HG02571 (cell line): ENCODE measurements around the gene INCENP.

Experiments
- ATAC-seq: cut with Tn5 transposase; IDR thresholded peaks from one replicate; pipeline ENCODE4 v1.9.1; 2021; ENCODE audit warnings: mild to moderate bottlenecking, moderate library complexity; ENCODE audit not compliant: unreplicated experiment

The INCENP gene

GRCh38 chr11:62140304-62141110 is 16.7 kb downstream of the INCENP start:
- no peak for ATAC-seq

GRCh38 chr11:62141111-62142042 is 17.6 kb downstream of the INCENP start:
- ATAC-seq = no peak

- ATAC-seq = no peak
Measured at GRCh38 chr11:62142043-62142375, 18.2 kb downstream of the INCENP start.

- ATAC-seq = no peak
Measured at GRCh38 chr11:62142921-62143320, 19.1 kb downstream of the INCENP start.

GRCh38 chr11:62143727-62144126 is 19.9 kb downstream of the INCENP start:
- no peak for ATAC-seq

- ATAC-seq = no peak
Measured at GRCh38 chr11:62144641-62145255, 20.9 kb downstream of the INCENP start.

- ATAC-seq = no peak
Measured at GRCh38 chr11:62145261-62145871, 21.6 kb downstream of the INCENP start.

GRCh38 chr11:62146476-62147200 is 22.8 kb downstream of the INCENP start:
- no peak for ATAC-seq

GRCh38 chr11:62147545-62147944 is 23.7 kb downstream of the INCENP start:
- no peak for ATAC-seq

- ATAC-seq = no peak
Measured at GRCh38 chr11:62148271-62148980, 24.6 kb downstream of the INCENP start.

GRCh38 chr11:62149986-62150886 is 26.4 kb downstream of the INCENP start:
- no peak for ATAC-seq

GRCh38 chr11:62150887-62151736 is 27.3 kb downstream of the INCENP start:
- no peak for ATAC-seq

- no peak for ATAC-seq
Measured at GRCh38 chr11:62151737-62152102, 27.9 kb downstream of the INCENP start.

- ATAC-seq = no peak
Measured at GRCh38 chr11:62152245-62153086, 28.7 kb downstream of the INCENP start.

GRCh38 chr11:62153087-62153395 is 29.2 kb downstream of the INCENP start:
- ATAC-seq = no peak

- no peak for ATAC-seq
Measured at GRCh38 chr11:62153617-62154016, 29.8 kb downstream of the INCENP start.

- ATAC-seq = no peak
Measured at GRCh38 chr11:62157603-62158002, 33.8 kb downstream of the INCENP start.
